Mesendoderm (in vitro differentiated cells): ENCODE data around the gene HIPK3.
"Not testable (repeated sequence)": the region's sequence is repeated elsewhere in the genome, so short reads cannot be mapped to it uniquely, and the experiment has no call there.

Experiments used
- DNase-seq: peaks from one replicate; pipeline ENCODE4 v3.0.0; 2013
- H2AK5ac ChIP-seq: 2 replicates; pipeline ENCODE4 v1.6.1; 2013; ENCODE audit warnings: low read length, inconsistent platforms
- H2BK120ac ChIP-seq: 2 replicates; pipeline ENCODE4 v1.6.1; 2013; ENCODE audit warnings: low read depth, mild to moderate bottlenecking, low read length, moderate library complexity, mixed read lengths
- H2BK15ac ChIP-seq: replicated peaks from 2 replicates; pipeline ENCODE4 v1.6.1; 2013; ENCODE audit warnings: low read depth, mild to moderate bottlenecking, moderate library complexity
- H2BK5ac ChIP-seq: 2 replicates; pipeline ENCODE4 v1.6.1; 2013; ENCODE audit warnings: low read length, inconsistent platforms
- H3K18ac ChIP-seq: 2 replicates; pipeline ENCODE4 v1.6.1; 2013; ENCODE audit warnings: mild to moderate bottlenecking, low read length, mixed read lengths
- H3K23ac ChIP-seq: one replicate; pipeline ENCODE4 v1.6.1; 2013; ENCODE audit warnings: low read length
- H3K27ac ChIP-seq: 2 replicates; pipeline ENCODE4 v1.5.1; 2013; ENCODE audit warnings: low read depth, mild to moderate bottlenecking, inconsistent platforms, low read length, moderate library complexity
- H3K27me3 ChIP-seq: 2 replicates; pipeline ENCODE4 v1.6.1; 2013; ENCODE audit warnings: low read length, control low read depth, mild to moderate bottlenecking, inconsistent platforms; ENCODE audit not compliant: insufficient read depth, poor library complexity
- H3K36me3 ChIP-seq: 2 replicates; pipeline ENCODE4 v1.6.1; 2013; ENCODE audit warnings: low read length, inconsistent platforms; ENCODE audit not compliant: control insufficient read depth, insufficient read depth
- H3K4ac ChIP-seq: one replicate; pipeline ENCODE4 v1.6.1; 2013; ENCODE audit warnings: low read depth, mild to moderate bottlenecking, low read length, moderate library complexity
- H3K4me1 ChIP-seq: 2 replicates; pipeline ENCODE4 v1.6.1; 2013; ENCODE audit warnings: low read depth, low read length, inconsistent platforms; ENCODE audit not compliant: control insufficient read depth
- H3K4me2 ChIP-seq: 2 replicates; pipeline ENCODE4 v1.6.1; 2013; ENCODE audit warnings: low read length
- H3K4me3 ChIP-seq: 2 replicates; pipeline ENCODE4 v1.5.1; 2013; ENCODE audit warnings: mild to moderate bottlenecking, low read length
- H3K56ac ChIP-seq: one replicate; pipeline ENCODE4 v1.6.1; 2013; ENCODE audit warnings: low read length
- H3K79me1 ChIP-seq: 2 replicates; pipeline ENCODE4 v1.6.1; 2013; ENCODE audit warnings: low read length, inconsistent platforms
- H3K79me2 ChIP-seq: 2 replicates; pipeline ENCODE4 v1.6.1; 2013; ENCODE audit warnings: mild to moderate bottlenecking, low read length; ENCODE audit not compliant: control insufficient read depth, insufficient read depth
- H3K9ac ChIP-seq: 2 replicates; pipeline ENCODE4 v1.6.1; 2013; ENCODE audit warnings: low read length, inconsistent platforms
- H4K5ac ChIP-seq: one replicate; pipeline ENCODE4 v1.6.1; 2013; ENCODE audit warnings: low read length
- H4K8ac ChIP-seq: one replicate; pipeline ENCODE4 v1.6.1; 2013; ENCODE audit warnings: low read depth, mild to moderate bottlenecking, control low read depth, low read length, moderate library complexity
- WGBS: extraction: QIAGEN DNeasy Blood & Tissue Kit; methylation state at CpG from one replicate; pipeline ENCODE4 v1.1.7; 2013; ENCODE audit warnings: low lambda C conversion rate, missing lambda C conversion rate; ENCODE audit not compliant: insufficient coverage; ENCODE audit errors: extremely low coverage; 5-methylcytosine and 5-hydroxymethylcytosine counted together

HIPK3 gene

GRCh38 chr11:33214187-33214586, 43.0 kb upstream of the HIPK3 start:
- Histone ChIP-seq H4K5ac (no peak overlapping the region), H3K56ac (no peak overlapping the region), H2BK15ac (no peak overlapping the region), H3K4me1 (no peaks in the 10 kb centered on the region), H3K27ac (no peak overlapping the region), H3K23ac (no peak overlapping the region), H3K36me3 (no peaks in the 10 kb centered on the region), H3K4ac (no peak overlapping the region), H3K4me3 (no peak overlapping the region), H3K79me2 (no peaks in the 10 kb centered on the region), H3K4me2 (no peak overlapping the region), H2BK120ac (no peak overlapping the region), H2BK5ac (no peak overlapping the region), H4K8ac (no peak overlapping the region), H3K27me3 (no peaks in the 10 kb centered on the region), H3K18ac (no peak overlapping the region), H2AK5ac (no peak overlapping the region), H3K79me1 (no peaks in the 10 kb centered on the region), H3K9ac (no peak overlapping the region)
- DNase-seq, result no peak

- no peaks in the 10 kb centered on the region for H3K27me3 ChIP-seq
- no peak overlapping the region for H3K56ac ChIP-seq
- no peak overlapping the region for H3K27ac ChIP-seq
- no peak overlapping the region for H3K4ac ChIP-seq
- no peaks in the 10 kb centered on the region for H3K4me1 ChIP-seq
- no peak overlapping the region for H2BK120ac ChIP-seq
- no peak overlapping the region for H2BK15ac ChIP-seq
- no peak for DNase-seq
- no peak overlapping the region for H3K9ac ChIP-seq
- H3K79me2 ChIP-seq, result no peaks in the 10 kb centered on the region
- no peak overlapping the region for H4K5ac ChIP-seq
- H3K36me3 ChIP-seq, result no peaks in the 10 kb centered on the region
- H3K23ac ChIP-seq, result no peak overlapping the region
- WGBS, result no CpG with 5 or more reads among the region's 2 CpGs
- no peaks in the 10 kb centered on the region for H3K79me1 ChIP-seq
- H3K4me2 ChIP-seq, result no peak overlapping the region
- H3K4me3 ChIP-seq, result no peak overlapping the region
- no peak overlapping the region for H3K18ac ChIP-seq
- H4K8ac ChIP-seq, result no peak overlapping the region
- no peak overlapping the region for H2BK5ac ChIP-seq
- no peak overlapping the region for H2AK5ac ChIP-seq
These were observed 42.4 kb upstream of the HIPK3 start for GRCh38 chr11:33214767-33215166.

- H2BK120ac ChIP-seq, H2BK5ac ChIP-seq, H3K4ac ChIP-seq, H2BK15ac ChIP-seq, H3K27me3 ChIP-seq, DNase-seq, H2AK5ac ChIP-seq, H3K9ac ChIP-seq, H3K27ac ChIP-seq, H4K5ac ChIP-seq, H4K8ac ChIP-seq, H3K4me1 ChIP-seq, H3K18ac ChIP-seq, H3K4me2 ChIP-seq, H3K79me1 ChIP-seq, H3K79me2 ChIP-seq, H3K56ac ChIP-seq, H3K36me3 ChIP-seq, H3K23ac ChIP-seq, H3K4me3 ChIP-seq: not testable (repeated sequence)
- WGBS, result no CpG with 5 or more reads among the region's 2 CpGs
These were observed 40.5 kb upstream of the HIPK3 start for GRCh38 chr11:33216676-33217075.

- no peak overlapping the region for H3K56ac ChIP-seq
- no peaks in the 10 kb centered on the region for H3K4me1 ChIP-seq
- H3K27me3 ChIP-seq, result no peaks in the 10 kb centered on the region
- no CpG with 5 or more reads among the region's 7 CpGs for WGBS
- no peak for DNase-seq
- H3K4ac ChIP-seq, result no peak overlapping the region
- no peak overlapping the region for H3K4me2 ChIP-seq
- no peak overlapping the region for H2AK5ac ChIP-seq
- H2BK5ac ChIP-seq, result no peak overlapping the region
- no peak overlapping the region for H3K4me3 ChIP-seq
- H4K5ac ChIP-seq, result no peak overlapping the region
- no peak overlapping the region for H3K9ac ChIP-seq
- H3K23ac ChIP-seq, result no peak overlapping the region
- H3K18ac ChIP-seq, result no peak overlapping the region
- H3K79me1 ChIP-seq, result no peaks in the 10 kb centered on the region
- no peaks in the 10 kb centered on the region for H3K36me3 ChIP-seq
- no peaks in the 10 kb centered on the region for H3K79me2 ChIP-seq
- H3K27ac ChIP-seq, result no peak overlapping the region
- no peak overlapping the region for H2BK120ac ChIP-seq
- H2BK15ac ChIP-seq, result no peak overlapping the region
- H4K8ac ChIP-seq, result no peak overlapping the region
These were observed 35.0 kb upstream of the HIPK3 start for GRCh38 chr11:33222052-33222750.

GRCh38 chr11:33225371-33225770, 31.8 kb upstream of the HIPK3 start:
- H3K4me3 ChIP-seq, result no peak overlapping the region

GRCh38 chr11:33227578-33228261, 29.5 kb upstream of the HIPK3 start:
- no peak overlapping the region for H3K18ac ChIP-seq
- H3K79me1 ChIP-seq, result no peaks in the 10 kb centered on the region
- no peak overlapping the region for H4K5ac ChIP-seq
- H3K4me1 ChIP-seq, result no peaks in the 10 kb centered on the region
- no peak for DNase-seq
- no peak overlapping the region for H3K23ac ChIP-seq
- no peak overlapping the region for H3K56ac ChIP-seq
- no peak overlapping the region for H4K8ac ChIP-seq
- no peaks in the 10 kb centered on the region for H3K79me2 ChIP-seq
- WGBS, result no CpG with 5 or more reads among the region's 2 CpGs
- no peak overlapping the region for H2BK15ac ChIP-seq
- H3K9ac ChIP-seq, result no peak overlapping the region
- no peak overlapping the region for H3K4ac ChIP-seq
- no peak overlapping the region for H3K27ac ChIP-seq
- no peaks in the 10 kb centered on the region for H3K36me3 ChIP-seq
- H2AK5ac ChIP-seq, result no peak overlapping the region
- no peak overlapping the region for H2BK5ac ChIP-seq
- H3K27me3 ChIP-seq, result no peaks in the 10 kb centered on the region
- no peak overlapping the region for H2BK120ac ChIP-seq
- no peak overlapping the region for H3K4me2 ChIP-seq
- no peak overlapping the region for H3K4me3 ChIP-seq

More at GRCh38 chr11:33225371-33225770, 31.8 kb upstream of the HIPK3 start:
- Histone ChIP-seq H3K36me3 (no peaks in the 10 kb centered on the region), H3K4me2 (no peak overlapping the region), H3K4ac (no peak overlapping the region), H3K27me3 (no peaks in the 10 kb centered on the region), H2BK5ac (no peak overlapping the region), H3K27ac (no peak overlapping the region), H3K79me2 (no peaks in the 10 kb centered on the region), H2AK5ac (no peak overlapping the region), H3K23ac (no peak overlapping the region), H2BK120ac (no peak overlapping the region), H3K18ac (no peak overlapping the region), H2BK15ac (no peak overlapping the region), H3K9ac (no peak overlapping the region), H4K5ac (no peak overlapping the region), H3K79me1 (no peaks in the 10 kb centered on the region), H3K4me1 (no peaks in the 10 kb centered on the region), H4K8ac (no peak overlapping the region), H3K56ac (no peak overlapping the region)
- no peak for DNase-seq
